GM21367 (cell line): Measurements from ENCODE around the gene SCARB1.

ENCODE experiments used
- ATAC-seq: cut with Tn5 transposase; IDR thresholded peaks from one replicate; pipeline ENCODE4 v1.9.1; 2021; ENCODE audit not compliant: unreplicated experiment

The SCARB1 gene

DNA sequence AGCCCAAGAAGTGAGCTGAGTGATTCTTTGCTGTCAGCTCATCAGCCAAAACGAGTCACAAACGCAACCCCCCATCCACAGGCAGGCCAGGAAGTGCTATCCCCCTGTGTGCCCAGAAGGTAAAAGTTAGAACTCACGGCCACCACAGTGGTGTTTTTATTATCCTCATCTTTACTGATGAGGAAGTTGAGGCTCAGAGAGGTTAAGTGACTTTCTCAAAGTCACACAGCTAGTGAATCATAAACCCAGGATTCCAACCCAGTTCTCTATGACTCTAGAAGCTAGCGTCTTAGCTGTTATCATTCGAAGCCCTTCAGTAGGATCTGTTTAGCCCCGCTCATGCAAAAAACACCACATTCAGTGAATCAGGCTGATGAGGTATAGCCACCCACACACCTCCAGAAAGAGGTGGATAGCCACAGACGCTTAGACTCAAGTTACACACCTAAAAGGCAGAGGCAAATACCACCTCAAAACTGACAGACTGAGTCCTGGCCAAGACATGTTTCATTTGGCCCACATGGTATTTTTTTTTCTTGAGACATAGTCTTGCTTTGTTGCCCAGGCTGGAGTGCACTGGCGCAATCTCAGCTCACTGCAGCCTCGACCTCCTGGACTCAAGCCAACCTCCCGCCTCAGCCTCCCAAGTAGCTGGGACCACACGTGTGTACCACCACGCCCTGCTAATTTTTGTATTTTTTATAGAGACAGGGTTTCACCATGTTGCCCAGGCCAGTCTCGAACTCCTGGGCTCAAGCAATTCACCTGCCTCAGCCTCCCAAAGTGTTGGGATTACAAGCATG lies 100.7 kb downstream of the SCARB1 start:
- no peak for ATAC-seq

DNA sequence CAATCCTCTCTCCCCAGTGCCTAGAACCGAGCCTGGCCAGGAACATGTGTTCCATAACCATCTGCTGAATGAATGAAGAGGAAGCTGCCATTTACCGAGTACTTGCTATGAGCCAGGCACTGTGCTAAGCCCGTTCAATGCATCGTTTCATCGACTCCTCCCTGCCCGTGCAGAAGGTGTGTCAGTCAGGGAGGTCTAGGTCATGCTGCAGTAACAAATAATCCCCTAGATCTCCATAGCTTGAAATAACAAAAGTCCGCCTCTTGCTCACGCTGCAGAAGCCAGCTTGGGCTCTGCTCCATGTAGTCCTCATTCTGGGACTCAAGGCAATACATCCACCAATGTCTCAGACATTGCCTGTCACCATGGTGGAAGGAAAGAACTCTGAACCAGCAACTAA lies 101.3 kb downstream of the SCARB1 start:
- ATAC-seq: no peak

DNA sequence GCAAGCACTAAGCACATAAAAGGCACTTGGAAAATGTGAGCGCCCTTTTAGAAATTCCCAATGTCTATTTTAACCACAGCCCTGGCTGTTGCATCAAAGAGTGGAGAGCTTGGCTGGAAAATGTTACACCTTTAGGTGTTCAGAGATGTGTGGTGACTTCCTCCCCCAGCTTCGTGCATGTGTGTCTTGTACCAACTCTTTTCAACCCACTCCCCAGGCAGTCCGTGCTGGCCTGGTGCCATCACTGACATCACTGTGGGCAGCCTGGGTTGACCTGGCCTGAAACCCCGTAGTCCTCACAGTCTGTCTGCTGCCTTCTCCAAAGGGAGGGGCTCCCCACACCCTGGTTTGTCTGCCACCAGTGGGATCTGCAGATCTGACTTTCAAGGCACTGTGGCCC lies 101.8 kb downstream of the SCARB1 start:
- no peak for ATAC-seq

DNA sequence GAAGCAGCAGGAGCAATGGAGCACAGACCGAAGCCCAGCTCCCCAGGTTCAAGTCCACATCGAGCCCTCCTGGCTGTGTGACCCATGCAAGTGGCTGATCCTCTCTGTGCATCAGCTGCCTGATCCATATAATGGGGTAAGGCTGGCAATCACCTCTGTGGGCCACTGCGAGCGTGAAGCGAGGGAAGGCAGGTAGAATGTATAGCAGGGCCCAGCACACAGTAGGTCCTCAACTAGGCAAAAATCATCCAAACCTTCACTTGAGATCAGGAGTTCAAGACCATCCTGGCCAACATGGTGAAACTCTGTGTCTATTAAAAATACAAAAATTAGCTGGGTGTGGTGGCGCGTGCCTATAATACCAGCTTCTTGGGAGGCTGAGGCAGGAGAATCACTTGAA lies 102.6 kb downstream of the SCARB1 start:
- ATAC-seq: no peak

DNA sequence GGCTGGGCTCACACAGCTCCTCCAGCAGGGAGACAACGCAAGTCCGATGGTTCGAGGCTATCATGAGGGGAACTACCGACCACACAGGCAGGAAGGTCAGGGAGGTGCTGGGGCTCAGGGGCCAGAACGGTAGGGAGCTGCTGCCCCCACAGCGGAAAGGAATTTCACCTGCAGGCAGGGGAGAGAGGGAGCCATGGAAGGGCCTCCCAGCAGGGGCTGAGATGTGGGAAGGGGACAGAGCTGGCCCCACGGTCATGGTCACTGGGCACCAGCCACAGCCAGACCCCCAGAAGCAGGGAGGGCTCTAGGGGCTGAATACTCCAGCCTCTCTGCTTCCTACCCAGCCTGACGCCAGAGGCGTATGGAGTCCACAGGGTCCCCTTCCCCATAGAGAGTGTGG lies 103.1 kb downstream of the SCARB1 start:
- ATAC-seq: no peak

DNA sequence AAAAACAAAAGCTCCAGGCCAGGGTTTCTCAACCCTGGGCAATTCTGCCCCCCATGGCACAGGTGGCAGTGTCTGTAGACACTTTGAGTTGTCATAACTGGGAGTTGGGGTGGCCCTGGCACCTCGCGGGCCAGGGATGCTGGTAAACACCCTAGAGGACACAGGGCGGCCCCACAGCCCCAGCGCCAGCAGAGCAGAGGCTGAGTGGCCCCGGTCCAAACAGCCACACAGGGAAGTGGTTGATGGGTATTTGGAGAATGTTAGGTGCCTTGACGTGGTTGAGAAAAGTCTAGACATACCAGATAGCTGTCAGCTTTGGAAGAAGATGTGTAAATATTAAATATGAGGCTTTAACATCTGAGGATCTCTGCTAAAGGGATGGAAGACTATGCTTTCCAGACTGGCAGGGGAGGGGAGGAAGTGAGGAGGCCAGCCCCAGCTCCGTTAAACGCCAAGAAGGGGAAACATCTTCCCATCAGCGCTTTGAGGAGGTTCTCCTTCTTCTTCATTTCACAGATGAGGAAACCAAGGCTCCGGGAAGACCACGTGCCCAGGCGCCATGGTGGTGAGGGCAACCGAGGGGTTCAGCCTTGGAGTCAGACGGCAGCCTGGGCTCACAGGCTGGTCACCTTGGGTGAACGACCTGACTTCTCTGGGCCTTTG lies 103.7 kb downstream of the SCARB1 start:
- ATAC-seq: no peak

DNA sequence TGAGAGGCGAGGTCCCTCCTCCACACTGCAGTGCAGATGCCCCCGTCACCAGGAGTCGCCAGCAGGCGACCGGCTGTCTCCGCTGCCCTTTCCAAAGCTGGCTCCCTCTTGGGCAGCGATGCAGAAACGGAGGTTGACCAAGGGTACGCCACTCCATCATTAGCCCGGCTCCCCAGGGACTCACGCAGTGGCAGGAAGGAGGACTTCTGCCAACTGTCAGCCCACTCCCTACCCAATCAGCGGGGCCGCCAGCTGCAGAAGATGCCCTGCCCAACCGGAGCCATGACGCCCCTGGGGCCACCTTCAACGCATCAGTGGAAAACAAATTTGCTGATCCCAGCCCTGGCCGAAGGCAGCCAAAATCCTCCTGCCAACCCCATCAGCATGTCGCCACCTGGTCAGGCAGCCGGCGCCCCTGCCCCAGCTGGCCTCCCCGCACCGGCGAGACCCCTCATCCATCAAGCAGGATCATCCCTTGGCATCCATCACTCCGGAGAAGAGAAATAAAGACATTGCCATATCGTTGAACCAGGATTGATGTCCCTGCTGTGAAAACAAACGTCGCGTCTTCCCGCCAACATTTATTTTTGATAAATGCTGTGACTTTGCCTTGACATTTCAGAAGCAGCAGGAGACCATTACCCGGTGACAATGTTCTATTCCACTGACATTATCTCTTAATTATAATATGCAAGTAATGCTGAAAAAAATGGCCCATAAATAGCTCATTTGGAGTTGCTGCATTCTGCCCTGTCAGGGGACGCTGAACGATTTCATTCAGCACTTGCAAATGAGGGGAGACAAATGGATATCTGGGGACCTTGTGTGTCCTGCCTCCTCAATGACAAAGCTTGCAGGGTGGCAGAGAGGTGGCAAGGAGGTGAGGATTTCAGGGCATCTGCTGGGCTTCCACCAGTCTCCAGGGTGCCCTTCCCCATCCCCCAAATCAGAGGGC lies 105.1 kb downstream of the SCARB1 start:
- ATAC-seq: no peak

DNA sequence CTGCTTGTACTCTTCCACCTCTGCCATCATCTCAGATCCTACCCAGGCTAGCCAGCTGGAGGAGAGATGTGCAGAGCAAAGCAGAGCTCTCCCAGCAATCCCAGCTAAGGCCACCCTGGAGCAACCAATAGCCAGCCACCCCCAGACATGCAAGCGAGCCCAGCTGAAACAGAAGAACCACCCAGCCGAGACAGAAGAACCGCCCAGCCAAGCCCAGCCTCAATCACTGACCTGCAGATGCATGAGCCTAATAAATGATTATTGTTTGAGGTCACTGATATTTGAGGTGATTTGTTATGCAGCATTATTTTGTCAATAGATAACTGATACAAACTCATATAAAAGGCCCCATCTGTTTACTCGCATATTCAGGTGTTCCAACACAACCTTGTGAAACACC lies 106.3 kb downstream of the SCARB1 start:
- no peak for ATAC-seq

DNA sequence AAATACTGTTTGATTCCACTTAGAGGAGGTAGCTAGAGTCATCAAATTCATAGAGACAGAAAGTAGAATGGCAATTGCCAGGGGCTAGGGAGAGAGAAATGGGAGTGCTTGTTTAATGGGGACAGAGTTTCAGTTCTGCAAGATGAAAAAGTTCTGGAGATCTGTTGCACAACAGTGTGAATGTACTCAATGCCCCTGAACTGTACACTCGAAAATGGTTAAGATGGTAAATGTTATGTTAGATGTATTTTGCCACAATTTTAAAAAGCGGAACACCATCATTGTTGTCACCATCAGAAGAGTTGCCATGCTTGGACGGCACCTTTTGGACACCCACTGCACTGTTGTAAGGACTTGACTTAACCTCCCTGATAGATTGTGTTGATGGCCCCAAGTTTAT lies 106.9 kb downstream of the SCARB1 start:
- no peak for ATAC-seq

DNA sequence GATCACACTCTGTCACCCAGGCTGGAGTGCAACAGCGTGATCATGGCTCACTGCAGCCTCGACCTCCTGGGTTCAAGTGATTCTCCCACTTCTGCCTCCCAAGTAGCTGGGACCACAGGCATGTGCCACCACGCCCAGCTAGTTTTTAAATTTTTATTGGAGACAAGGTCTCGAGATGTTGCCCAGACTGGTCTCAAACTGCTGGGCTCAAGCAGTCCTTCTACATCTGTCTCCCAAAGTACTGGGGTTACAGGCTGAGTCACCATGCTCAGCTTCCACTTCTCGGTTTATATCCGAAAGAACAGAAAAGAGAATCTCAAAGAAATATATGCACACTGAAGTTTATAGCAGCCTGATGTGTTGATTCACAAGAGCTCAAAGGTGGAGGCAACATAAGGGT lies 107.5 kb downstream of the SCARB1 start:
- ATAC-seq: no peak

DNA sequence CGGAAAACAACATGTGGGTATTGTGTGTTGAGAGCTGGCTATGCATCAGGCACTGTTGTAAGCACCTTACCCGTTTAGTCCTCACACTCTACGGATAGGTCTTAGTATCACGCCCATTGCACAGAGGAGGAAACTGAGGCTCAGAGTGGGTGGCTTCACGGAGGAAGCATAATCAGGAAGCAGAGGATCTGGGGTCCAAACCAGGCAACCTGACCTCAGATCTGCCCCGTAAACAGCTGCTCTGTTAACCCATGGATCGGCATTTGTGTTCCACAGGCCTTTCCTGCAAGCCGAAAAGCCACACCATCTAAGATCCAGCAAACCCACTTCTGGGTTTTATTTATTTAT lies 107.9 kb downstream of the SCARB1 start:
- ATAC-seq: no peak

DNA sequence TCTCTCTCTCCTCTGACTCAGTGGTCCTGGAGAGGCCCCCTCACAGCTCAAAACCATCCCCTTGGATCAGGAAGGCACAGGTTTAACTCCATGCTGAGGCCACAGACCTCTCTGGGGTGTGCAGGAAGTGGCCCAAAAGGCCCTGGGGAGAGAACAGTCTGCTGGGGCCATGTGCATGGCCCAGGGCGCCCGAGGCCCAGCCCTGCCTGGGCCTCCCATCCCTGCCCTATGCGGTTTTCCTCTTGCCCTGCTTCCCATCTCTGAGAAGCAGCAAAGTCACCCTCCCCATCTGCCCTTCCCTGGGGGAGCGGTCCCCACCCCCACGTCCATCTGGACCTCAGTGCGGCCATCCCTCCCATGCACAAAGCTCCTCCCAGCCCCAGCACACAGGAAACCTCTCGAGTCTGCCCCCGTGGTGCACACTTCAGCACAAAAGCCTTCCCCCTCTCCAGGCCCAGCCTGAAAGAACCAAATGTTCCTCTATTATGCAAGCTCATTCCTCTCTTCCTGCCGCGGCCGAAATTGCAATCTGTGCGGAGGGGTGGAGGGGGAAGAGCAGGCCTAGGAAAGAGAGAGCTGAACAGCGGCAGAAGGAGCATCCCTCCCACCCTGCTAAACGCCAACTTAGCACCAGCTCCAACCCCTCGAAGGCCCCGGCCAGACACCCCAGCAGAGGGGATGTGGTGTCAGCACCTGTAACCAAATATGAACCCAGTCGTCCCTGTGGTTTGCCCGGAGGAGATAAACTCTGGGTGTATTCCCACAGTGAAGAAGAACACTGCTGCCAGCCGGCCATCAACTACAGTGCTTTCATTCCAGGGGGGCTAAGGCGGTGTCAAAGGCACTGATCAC lies 108.5 kb downstream of the SCARB1 start:
- no peak for ATAC-seq

DNA sequence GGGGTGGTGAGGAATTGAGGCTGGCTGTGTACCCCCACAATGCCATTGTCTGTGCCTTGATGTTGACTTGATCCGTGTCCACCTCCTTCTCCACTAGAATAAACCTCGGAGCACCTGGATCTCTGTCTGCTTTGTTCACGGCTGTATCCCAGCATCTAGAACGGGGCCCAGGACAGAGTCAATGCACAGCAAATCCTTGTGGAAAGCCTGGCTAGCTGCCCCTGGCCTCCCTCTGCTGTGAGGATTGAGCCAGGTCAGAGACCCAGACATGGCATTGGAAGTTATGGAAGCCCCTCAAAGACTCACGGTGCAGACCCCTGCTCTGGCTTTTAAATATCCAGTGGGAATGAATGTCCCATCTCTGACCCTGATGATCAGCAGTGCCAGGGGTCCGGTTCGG lies 109.2 kb downstream of the SCARB1 start:
- ATAC-seq: no peak

DNA sequence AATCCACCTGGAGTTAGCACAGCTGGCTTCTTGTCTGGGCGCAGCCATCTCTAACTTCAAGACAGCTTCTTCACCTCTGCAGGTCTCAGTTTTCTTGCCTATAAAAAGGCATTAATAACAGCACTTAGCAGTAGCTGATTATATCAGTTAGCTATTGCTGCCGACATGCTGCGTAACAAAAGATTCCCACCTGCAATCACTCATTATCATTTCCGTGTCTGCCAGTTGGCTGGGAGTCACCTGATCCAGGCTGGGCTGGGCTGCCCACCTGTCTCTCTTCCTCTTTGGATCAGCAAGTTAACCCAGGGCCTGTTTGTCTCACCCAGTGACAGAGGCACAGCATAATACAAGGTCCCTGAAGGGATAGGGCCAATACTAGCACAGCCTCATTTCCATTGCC lies 109.7 kb downstream of the SCARB1 start:
- no peak for ATAC-seq

DNA sequence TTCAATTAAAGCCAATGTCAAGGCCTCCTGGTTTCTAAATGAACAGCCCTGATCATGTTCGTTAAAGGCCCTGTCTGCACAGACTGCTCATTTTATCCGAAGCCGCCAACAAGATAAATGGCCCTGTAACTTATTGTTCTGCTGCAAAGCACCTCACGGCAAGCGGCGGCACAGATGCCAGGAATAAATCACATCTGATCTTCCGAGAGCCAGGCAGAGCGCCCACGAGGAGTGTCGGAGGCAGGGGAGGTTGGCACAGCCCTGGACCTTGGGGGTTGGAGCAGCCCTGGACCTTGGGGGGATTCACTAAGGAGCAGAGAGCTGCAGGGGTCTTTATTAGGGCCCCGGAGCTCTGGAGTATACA lies 110.5 kb downstream of the SCARB1 start:
- ATAC-seq: no peak

DNA sequence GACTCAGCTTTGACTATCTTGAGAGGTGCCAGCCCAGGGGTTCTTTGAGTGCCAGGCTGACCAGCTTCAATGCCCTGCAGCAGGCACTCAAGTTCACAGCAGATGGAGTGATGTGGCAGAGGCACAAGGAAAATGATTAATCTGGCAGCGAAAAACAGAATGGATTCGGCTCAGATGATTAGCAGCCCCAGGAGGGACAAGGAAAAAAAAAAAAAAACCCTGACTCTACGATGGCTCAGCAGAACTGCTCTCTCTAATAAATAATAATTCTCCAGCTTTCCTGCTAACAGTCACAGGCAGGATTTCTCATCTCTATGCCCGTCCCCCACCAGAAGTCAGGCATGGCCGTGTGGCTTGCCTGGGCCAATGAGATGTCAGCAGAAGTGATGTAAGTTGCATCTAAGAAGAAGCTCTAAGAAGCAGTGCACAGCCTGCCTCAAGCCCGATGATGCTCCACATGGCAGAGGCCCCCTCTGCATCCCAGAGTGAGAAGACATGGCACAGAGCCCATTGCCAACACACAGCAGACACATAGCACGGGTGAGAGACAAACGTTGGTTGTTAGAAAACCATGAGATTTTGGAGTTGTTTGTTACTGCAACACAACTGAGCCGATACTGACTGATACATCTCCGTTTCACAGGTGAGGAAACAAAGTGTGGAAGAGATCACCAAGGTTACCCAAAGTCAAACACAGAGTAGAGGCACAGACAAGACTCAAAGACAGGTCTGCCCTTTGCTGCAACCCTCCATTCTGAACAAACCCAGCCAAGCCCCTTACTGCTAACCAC lies 111.0 kb downstream of the SCARB1 start:
- no peak for ATAC-seq

DNA sequence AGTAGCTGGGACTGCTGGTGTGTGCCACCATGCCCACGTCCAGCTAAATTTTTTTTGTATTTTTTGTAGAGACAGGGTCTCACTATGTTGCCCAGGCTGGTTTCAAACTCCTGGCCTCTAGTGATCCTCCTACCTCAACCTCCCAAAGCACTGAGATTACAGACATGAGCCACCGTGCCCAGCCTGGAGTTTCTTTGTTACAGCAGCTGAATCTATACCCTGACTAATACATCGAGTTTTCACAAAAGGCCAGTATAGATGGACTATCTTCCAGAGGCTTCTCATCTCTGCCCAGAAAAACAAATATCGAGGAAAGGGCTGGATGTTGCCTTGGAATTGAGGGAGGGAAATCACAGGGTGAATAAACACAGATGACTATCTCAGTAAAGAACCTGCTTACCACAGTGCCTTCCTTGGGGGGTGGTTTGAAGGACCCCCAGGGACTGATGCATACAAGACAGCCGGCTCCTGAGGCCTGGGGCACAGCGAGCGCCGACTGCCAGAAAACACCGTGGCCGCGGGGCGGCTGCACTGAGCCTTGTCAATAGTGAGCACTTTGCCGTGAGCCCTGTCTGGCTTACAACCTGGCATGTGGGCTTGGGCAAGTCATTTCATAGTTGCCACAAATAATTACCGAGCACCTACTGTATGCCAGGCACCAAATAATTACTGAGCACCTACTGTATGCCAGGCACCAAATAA lies 111.9 kb downstream of the SCARB1 start:
- ATAC-seq: no peak

DNA sequence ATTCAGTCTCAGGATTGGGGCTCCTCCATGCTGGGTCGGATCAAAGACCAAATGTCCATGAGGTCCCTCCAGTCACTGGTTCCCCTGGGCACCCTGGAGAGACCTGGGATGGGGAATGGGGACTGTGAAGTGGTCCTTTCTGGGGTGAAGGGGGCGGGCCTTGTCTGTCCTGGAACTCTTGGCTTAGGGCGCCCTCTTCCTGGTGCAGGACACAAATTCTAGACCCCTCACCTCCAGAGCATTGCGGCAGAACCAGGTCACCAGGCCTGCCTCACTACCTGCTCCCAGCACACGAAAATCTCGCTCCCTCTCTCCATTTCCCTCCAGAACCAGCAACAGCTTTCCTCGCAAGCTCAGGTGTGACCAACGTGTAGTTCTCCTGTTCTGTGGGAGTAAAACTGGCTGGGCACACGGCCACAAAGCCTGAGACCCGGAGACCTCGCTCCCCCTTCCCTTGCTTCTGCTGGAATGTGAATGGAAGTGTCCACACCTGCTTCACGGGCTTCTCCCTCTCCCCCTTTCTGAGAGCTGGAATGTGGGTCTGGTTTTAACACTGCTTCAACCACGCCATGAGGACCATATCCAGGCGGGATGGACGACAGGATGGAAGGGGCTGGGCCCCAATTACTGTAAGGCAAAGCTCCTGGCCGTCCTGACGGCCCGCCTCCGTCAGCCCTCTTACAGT lies 112.7 kb downstream of the SCARB1 start:
- ATAC-seq: no peak

DNA sequence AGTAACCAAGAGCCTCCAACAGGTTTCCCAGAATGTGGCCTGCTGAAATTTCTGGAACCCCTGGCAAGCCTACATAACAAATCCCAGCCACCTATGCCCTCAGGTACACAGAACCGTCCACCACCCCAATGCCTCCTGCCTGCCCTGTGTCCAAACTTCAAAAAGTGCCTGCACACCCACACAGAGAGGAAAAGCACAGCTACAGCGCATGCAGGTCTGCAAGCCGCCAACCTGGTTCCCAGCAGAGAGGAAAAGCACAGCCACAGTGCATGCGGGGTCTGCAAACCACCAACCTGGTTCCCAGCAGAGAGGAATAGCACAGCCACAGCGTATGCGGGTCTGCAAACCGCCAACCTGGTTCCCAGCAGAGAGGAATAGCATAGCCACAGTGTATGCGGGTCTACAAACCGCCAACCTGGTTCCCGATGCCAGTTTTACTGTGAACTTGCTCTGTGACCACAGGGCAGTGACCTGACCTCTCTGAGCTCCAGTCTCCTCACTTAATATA lies 113.5 kb downstream of the SCARB1 start:
- ATAC-seq: no peak
